MM.1S (cell line): ENCODE data around the gene SLC6A9.

Source experiments
- DNase-seq: peaks from one replicate; pipeline ENCODE4 v3.0.0-alpha.2; 2015
- H2AFZ ChIP-seq: fragments of 300-600 bp; sonication (generic); 2 replicates; pipeline ENCODE4 v1.6.0; 2016; ENCODE audit warnings: antibody characterized with exemption, low read length
- H3F3A ChIP-seq: fragments of 300-600 bp; sonication (generic); 2 replicates; pipeline ENCODE4 v1.6.1; 2016; ENCODE audit warnings: mild to moderate bottlenecking, antibody characterized with exemption, low read length, moderate library complexity, mixed read lengths; ENCODE audit not compliant: insufficient read depth
- H3K27ac ChIP-seq: fragments of 300-600 bp; sonication (generic); 2 replicates; pipeline ENCODE4 v1.5.1; 2016; ENCODE audit warnings: mild to moderate bottlenecking, low read length
- H3K27me3 ChIP-seq: fragments of 300-600 bp; sonication (generic); replicated peaks from 2 replicates; pipeline ENCODE4 v1.6.0; 2016; ENCODE audit warnings: low read length; ENCODE audit not compliant: insufficient read depth
- H3K36me3 ChIP-seq: fragments of 300-600 bp; sonication (generic); replicated peaks from 2 replicates; pipeline ENCODE4 v1.6.1; 2016; ENCODE audit warnings: mild to moderate bottlenecking, low read length, mixed read lengths; ENCODE audit not compliant: insufficient read depth
- H3K4me1 ChIP-seq: fragments of 300-600 bp; sonication (generic); 2 replicates; pipeline ENCODE4 v1.6.1; 2016; ENCODE audit warnings: low read length, mixed read lengths
- H3K4me2 ChIP-seq: fragments of 300-600 bp; sonication (generic); 2 replicates; pipeline ENCODE4 v1.6.0; 2016; ENCODE audit warnings: low read depth, low read length
- H3K4me3 ChIP-seq: fragments of 300-600 bp; sonication (generic); 2 replicates; pipeline ENCODE4 v1.5.1; 2016; ENCODE audit warnings: low read length, mixed read lengths
- H3K79me2 ChIP-seq: fragments of 300-600 bp; sonication (generic); 2 replicates; pipeline ENCODE4 v1.6.1; 2016; ENCODE audit warnings: mixed run types, low read length, mixed read lengths
- H3K9ac ChIP-seq: fragments of 300-600 bp; sonication (generic); 2 replicates; pipeline ENCODE4 v1.6.1; 2016; ENCODE audit warnings: low read length, mixed read lengths
- H3K9me2 ChIP-seq: fragments of 300-600 bp; sonication (generic); replicated peaks from 2 replicates; pipeline ENCODE4 v1.6.1; 2016; ENCODE audit warnings: mild to moderate bottlenecking, low read length, mixed read lengths; ENCODE audit not compliant: insufficient read depth
- H3K9me3 ChIP-seq: fragments of 300-600 bp; sonication (generic); replicated peaks from 2 replicates; pipeline ENCODE4 v1.6.1; 2016; ENCODE audit warnings: mild to moderate bottlenecking, low read length, mixed read lengths; ENCODE audit not compliant: insufficient read depth
- H4K20me1 ChIP-seq: fragments of 300-600 bp; sonication (generic); 2 replicates; pipeline ENCODE4 v1.6.1; 2016; ENCODE audit warnings: mild to moderate bottlenecking, low read length, moderate library complexity, mixed read lengths; ENCODE audit not compliant: insufficient read depth
- CTCF ChIP-seq: fragments of 300-600 bp; sonication (generic); IDR thresholded peaks from 2 replicates; pipeline ENCODE4 v1.5.1; 2016; ENCODE audit warnings: antibody characterized with exemption, low read length, mixed read lengths
- EZH2 ChIP-seq: fragments of 300-600 bp; sonication (generic); optimal IDR thresholded peaks from 2 replicates; pipeline ENCODE3; 2017; ENCODE audit warnings: low read depth, mild to moderate bottlenecking, antibody characterized with exemption, low read length, mixed read lengths
- EZH2phosphoT487 ChIP-seq: fragments of 300-600 bp; sonication (generic); IDR thresholded peaks from 2 replicates; pipeline ENCODE4 v1.6.1; 2018; ENCODE audit warnings: antibody characterized with exemption, low read length

SLC6A9 gene

GRCh38 chr1:43970911-43971310, 60.4 kb downstream of the SLC6A9 start:
- H2AFZ ChIP-seq: no peak overlapping the region
- no peaks in the 10 kb centered on the region for H3K9me2 ChIP-seq
- peaks cover 14% of the 10 kb centered on the region for H3F3A ChIP-seq
- H3K79me2 ChIP-seq: peaks cover 33% of the 10 kb centered on the region
- H3K36me3 ChIP-seq: no peaks in the 10 kb centered on the region
- H3K27ac ChIP-seq: no peak overlapping the region
- no peak for DNase-seq
- peaks cover 22% of the 10 kb centered on the region for H3K4me1 ChIP-seq
- H3K4me3 ChIP-seq: peak overlapping the region; percentile 99
- H3K4me2 ChIP-seq: peak overlapping the region; percentile 99
- no peaks in the 10 kb centered on the region for H3K27me3 ChIP-seq
- H4K20me1 ChIP-seq: no peaks in the 10 kb centered on the region
- TF ChIP-seq CTCF (no peak), EZH2 (no peak), EZH2phosphoT487 (no peak)
- peak overlapping the region; percentile 88; the same call in 1 of the 2 replicates for H3K9ac ChIP-seq
- no peaks in the 10 kb centered on the region for H3K9me3 ChIP-seq

GRCh38 chr1:43970502-43970901, 60.8 kb downstream of the SLC6A9 start:
- Histone ChIP-seq H3K27me3 (no peaks in the 10 kb centered on the region), H4K20me1 (no peaks in the 10 kb centered on the region), H3K4me1 (peaks cover 20% of the 10 kb centered on the region), H3K9me2 (no peaks in the 10 kb centered on the region), H3K4me3 (peak overlapping the region; percentile 99), H3F3A (peaks cover 14% of the 10 kb centered on the region), H3K79me2 (peaks cover 29% of the 10 kb centered on the region), H3K36me3 (no peaks in the 10 kb centered on the region), H3K27ac (no peak overlapping the region), H3K9me3 (no peaks in the 10 kb centered on the region), H3K4me2 (peak overlapping the region; percentile 99), H3K9ac (peak overlapping the region; percentile 88), H2AFZ (peak overlapping the region; percentile 92; the same call in 1 of the 2 replicates)
- DNase-seq: no peak
- TF ChIP-seq EZH2 (no peak), CTCF (no peak), EZH2phosphoT487 (no peak)

- Histone ChIP-seq H3F3A (peaks cover 14% of the 10 kb centered on the region), H3K36me3 (no peaks in the 10 kb centered on the region)
These were observed 61.4 kb downstream of the SLC6A9 start, which contains the start of gene DPH2 for GRCh38 chr1:43969746-43970466. Gene DPH2, plus strand, starts transcription at chr1:43970010. Its CDS starts 166 bp downstream, at chr1:43970176.

More at GRCh38 chr1:43969746-43970466, 61.4 kb downstream of the SLC6A9 start, which contains the start of gene DPH2:
- DNase-seq: peak; percentile 98
- Histone ChIP-seq H2AFZ (peak within 1 kb of the TSS; percentile 92), H3K4me1 (peaks cover 20% of the 10 kb centered on the region), H3K4me2 (peak within 1 kb of the TSS; percentile 99), H3K9ac (peak within 1 kb of the TSS; percentile 88), H3K27ac (no peak within 1 kb of the TSS), H3K4me3 (peak within 1 kb of the TSS; percentile 99), H3K9me3 (no peaks in the 10 kb centered on the region), H3K79me2 (peaks cover 23% of the 10 kb centered on the region), H4K20me1 (no peaks in the 10 kb centered on the region), H3K9me2 (no peaks in the 10 kb centered on the region), H3K27me3 (no peaks in the 10 kb centered on the region)
- no peak for TF ChIP-seq EZH2phosphoT487
- TF ChIP-seq CTCF: no peak; the same call in 1 of the 2 replicates
- no peak for TF ChIP-seq EZH2
